GM18517 (cell line): ENCODE results near the gene TLE5.
"Not testable (repeated sequence)": the region's sequence is repeated elsewhere in the genome, so short reads cannot be mapped to it uniquely, and the experiment has no call there.

Experiments used
- ATAC-seq: cut with Tn5 transposase; IDR thresholded peaks from one replicate; pipeline ENCODE4 v1.9.1; 2021; ENCODE audit warnings: mild to moderate bottlenecking, moderate library complexity; ENCODE audit not compliant: unreplicated experiment

The TLE5 gene

GRCh38 chr19:3045885-3046697 lies 16.2 kb downstream of the TLE5 start:
- ATAC-seq, result no peak

GRCh38 chr19:3045191-3045590 lies 17.1 kb downstream of the TLE5 start:
- ATAC-seq, result no peak

GRCh38 chr19:3042621-3043267 lies 19.6 kb downstream of the TLE5 start:
- ATAC-seq, result no peak

- no peak for ATAC-seq
Measured at GRCh38 chr19:3041761-3042620, 20.3 kb downstream of the TLE5 start.

GRCh38 chr19:3041327-3041726 lies 21.0 kb downstream of the TLE5 start:
- no peak for ATAC-seq

GRCh38 chr19:3039641-3040077 lies 22.6 kb downstream of the TLE5 start:
- no peak for ATAC-seq

GRCh38 chr19:3039125-3039524 lies 23.2 kb downstream of the TLE5 start:
- ATAC-seq, result no peak

- ATAC-seq, result no peak
Measured at GRCh38 chr19:3038214-3038613, 24.1 kb downstream of the TLE5 start.

GRCh38 chr19:3036977-3037544 lies 25.2 kb downstream of the TLE5 start:
- not testable (repeated sequence) for ATAC-seq

GRCh38 chr19:3036119-3036976 lies 25.9 kb downstream of the TLE5 start:
- ATAC-seq, result no peak

- no peak for ATAC-seq
Measured at GRCh38 chr19:3035542-3036118, 26.7 kb downstream of the TLE5 start.

GRCh38 chr19:3034656-3035541 lies 27.4 kb downstream of the TLE5 start:
- ATAC-seq, result no peak

GRCh38 chr19:3034406-3034655 lies 28.0 kb downstream of the TLE5 start:
- ATAC-seq, result no peak

- ATAC-seq, result no peak
Measured at GRCh38 chr19:3033595-3034405, 28.5 kb downstream of the TLE5 start.

- no peak for ATAC-seq
Measured at GRCh38 chr19:3031607-3031867, 30.8 kb downstream of the TLE5 start.

GRCh38 chr19:3029065-3029923 lies 33.0 kb downstream of the TLE5 start, which contains the start of gene TLE2:
TLE2 (minus strand) TSS chr19:3029280; CDS start chr19:3028904, 376 bp downstream.
- no peak for ATAC-seq

GRCh38 chr19:3028305-3029064 lies 33.8 kb downstream of the TLE5 start:
- ATAC-seq, result no peak
